GM18520 (cell line): Measurements from ENCODE around the gene RANBP3.
"Not testable (repeated sequence)": the region's sequence is repeated elsewhere in the genome, so short reads cannot be mapped to it uniquely, and the experiment has no call there.

Experiments used
- ATAC-seq: cut with Tn5 transposase; IDR thresholded peaks from one replicate; pipeline ENCODE4 v1.9.1; 2021; ENCODE audit not compliant: unreplicated experiment

RANBP3 gene

GRCh38 chr19:6006896-6007295, 29.0 kb upstream of the RANBP3 start:
- no peak for ATAC-seq

- ATAC-seq = not testable (repeated sequence)
Observed at GRCh38 chr19:6006070-6006446, 28.1 kb upstream of the RANBP3 start.

GRCh38 chr19:6005321-6006069, 27.6 kb upstream of the RANBP3 start:
- ATAC-seq = no peak

DNA sequence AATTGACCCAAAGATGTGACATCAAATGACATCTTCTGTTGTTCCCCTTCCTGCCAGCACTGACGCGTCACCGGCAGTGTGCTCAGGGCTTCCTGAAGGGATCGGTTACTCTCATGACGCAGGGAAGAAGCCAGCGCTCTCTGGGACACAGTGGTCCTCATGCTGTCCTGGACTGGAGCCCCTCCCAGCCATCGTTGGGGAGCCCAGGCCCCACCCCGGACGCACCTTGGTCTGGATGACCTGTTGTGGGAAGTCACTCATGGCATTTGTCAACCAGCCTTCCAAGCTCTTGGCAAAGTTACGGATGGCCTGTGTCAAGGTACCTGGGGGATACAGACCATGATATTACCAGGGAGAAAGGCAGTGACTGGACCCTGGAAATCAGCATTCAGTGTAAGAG, 26.0 kb upstream of the RANBP3 start:
- no peak for ATAC-seq

GRCh38 chr19:6002591-6002990, 24.7 kb upstream of the RANBP3 start:
- no peak for ATAC-seq

GRCh38 chr19:6000228-6000847, 22.4 kb upstream of the RANBP3 start:
- no peak for ATAC-seq

- ATAC-seq = no peak
Observed at GRCh38 chr19:5999693-6000092, 21.8 kb upstream of the RANBP3 start.

DNA sequence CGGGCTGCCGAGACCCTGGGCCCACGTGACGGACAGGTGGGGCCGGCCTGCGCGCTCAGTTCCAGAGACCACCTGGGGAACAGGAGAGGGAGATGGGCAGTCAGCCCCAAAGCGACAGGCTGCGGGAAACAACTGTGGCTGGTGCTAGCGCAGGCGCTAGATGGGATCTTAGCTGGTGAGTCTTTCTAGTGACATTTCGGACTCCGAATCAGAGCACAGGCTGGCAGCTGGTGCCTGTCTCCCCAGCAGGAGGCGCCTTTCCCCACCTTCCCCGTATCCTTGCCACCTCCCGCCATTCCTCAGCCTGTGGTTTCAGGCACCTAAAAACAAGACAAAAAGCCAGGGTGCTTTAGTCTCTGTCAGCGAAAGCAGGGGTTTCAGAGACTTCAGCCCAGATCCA, 19.4 kb upstream of the RANBP3 start:
- no peak for ATAC-seq

DNA sequence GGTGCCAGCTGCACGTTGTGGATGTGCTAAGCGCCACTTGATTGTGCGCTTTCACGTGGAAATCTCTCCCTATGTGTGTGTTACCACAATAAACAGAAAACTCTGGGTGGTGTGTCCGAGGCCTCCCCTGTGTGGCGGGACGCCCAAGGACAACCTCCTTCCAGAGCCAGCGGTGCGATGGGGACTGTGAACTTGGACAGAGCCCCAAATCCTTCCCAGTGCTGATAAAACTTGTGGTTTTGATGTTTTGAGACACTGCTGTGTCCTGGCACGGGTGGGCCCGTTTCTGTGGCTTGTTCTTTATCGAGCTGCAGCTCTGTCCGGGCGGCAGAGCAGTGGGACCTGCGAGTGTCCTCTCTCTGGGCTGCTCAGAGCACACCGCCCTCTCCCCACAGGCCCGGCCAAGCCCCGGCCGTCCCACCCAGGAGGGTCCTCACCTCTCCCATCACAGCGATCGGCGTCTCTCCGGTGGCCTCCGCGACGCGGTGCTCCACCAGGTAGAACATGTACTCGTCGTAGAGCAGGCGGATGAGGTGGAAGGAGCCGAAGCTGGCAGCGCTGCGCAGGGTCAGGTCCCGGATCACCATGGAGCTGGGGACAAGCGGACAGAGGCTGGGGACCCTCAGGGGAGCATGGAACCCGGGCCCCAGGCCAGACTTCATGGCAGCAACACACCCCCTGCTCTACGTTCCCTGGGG, 18.8 kb upstream of the RANBP3 start:
- ATAC-seq = no peak

DNA sequence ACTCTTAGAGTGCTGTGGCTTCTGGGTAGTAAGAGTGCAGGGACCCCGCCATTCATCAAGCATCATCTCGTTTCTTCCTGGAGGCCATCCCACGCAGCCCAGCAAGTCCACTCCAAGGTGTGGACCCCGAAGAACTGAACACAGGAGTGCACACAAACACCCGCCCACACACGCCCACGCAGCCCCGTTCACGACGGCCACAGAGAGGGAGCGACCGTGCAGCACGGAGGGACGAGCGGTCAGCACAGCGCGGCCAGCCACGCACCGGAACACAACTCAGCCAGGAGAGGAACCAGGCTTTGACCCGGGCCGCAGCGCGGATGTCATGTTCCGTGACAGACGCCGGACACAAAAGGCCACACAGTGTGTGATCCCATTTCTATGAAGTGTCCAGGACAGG, 18.2 kb upstream of the RANBP3 start:
- no peak for ATAC-seq

- ATAC-seq = no peak
Observed at GRCh38 chr19:5995606-5996005, 17.7 kb upstream of the RANBP3 start.

GRCh38 chr19:5994405-5995165, 16.6 kb upstream of the RANBP3 start:
- no peak for ATAC-seq

GRCh38 chr19:5993648-5994358, 15.9 kb upstream of the RANBP3 start:
- no peak for ATAC-seq

DNA sequence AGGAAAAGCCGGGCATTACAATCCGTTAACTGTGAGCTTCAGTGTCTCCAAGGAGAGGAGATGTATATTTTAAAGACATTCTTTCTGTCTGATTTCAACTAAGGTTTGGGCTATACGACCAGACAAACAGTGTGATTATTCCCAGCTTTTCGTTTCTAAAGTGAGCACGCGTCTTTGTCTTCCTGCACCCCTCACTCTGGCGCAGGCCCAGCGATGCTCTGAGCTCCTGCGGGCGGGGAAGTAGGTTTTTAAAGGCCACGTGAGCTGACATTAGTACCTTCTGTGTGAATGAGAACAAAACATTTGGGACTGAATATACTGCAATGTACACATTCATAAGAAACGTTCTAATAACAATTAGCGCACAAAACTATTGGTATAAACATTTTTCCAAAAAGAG, 15.3 kb upstream of the RANBP3 start:
- no peak for ATAC-seq

- ATAC-seq = no peak
Observed at GRCh38 chr19:5992756-5993155, 14.8 kb upstream of the RANBP3 start.

GRCh38 chr19:5991244-5991838, 13.4 kb upstream of the RANBP3 start:
- ATAC-seq = no peak

GRCh38 chr19:5990289-5990797, 12.4 kb upstream of the RANBP3 start:
- ATAC-seq = no peak

DNA sequence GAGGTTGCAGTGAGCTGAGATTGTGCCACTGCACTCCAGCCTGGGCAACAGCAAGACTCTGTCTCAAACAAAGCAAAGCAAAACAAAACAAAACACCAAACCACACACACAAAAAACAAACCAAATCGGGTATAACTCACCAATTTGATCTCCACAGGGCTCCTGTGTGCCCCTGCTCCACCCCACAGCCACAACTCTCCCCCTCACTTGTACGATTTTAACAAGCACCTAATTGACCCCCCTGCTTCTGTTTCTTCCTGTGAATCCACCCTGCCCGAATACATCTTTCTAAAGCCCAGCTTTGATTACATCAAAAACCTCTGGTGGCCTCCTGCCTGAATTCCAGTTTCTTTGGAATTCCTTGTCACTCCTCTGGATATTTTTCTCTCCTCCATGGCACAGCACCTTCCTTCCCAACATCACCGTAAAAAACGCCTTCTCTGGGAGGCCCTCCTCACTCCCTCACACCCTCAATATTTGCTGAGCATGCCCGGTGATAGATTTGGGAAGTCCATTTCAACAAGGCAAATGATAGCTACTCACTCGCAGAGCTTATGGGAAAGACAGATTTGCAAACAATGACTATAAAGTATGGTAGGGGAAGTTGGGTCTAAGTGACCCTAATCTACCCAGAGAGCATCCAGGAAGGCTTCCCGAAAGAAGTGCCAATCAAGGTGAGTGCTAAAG, 11.6 kb upstream of the RANBP3 start:
- no peak for ATAC-seq

- ATAC-seq = no peak
Observed at GRCh38 chr19:5988517-5989387, 10.8 kb upstream of the RANBP3 start.
